ENCODE data around the gene ETFDH. TPM values are rescaled to one million over a fixed set of nuclear protein-coding genes. Genes with fewer than 3 reads are reported as not detected.
A peak's percentile ranks its signal among the peaks of the same experiment; 100 is the strongest.
"Not testable (repeated sequence)": the region's sequence is repeated elsewhere in the genome, so short reads cannot be mapped to it uniquely, and the experiment has no call there.

Gene ETFDH
- total RNA-seq, 2 donors from 2014 or later = 16.0 to 22.2 TPM

DNA sequence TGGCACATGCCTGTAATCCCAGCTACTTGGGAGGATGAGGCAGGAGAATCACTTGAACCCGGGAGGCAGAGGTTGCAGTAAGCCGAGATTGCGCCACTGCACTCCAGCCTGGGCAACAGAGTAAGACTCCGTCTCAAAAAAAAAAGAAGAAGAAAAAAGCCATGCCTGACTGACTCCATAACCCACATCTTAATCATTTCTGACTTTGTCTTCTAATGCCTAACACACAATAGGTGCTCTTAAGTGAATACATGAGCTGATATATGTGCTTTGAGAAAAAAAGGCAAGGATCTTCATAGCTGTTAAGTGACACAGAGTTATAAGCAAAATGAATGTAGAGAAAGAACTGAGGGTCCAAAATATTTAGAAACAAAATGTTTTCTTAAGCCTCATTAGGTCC lies 40.5 kb downstream of the ETFDH start:
- peak overlapping the region; percentile 2 for H3K27ac Mint-ChIP-seq
- not testable (repeated sequence) for H3K27me3 Mint-ChIP-seq; DNase-seq; H3K4me1 Mint-ChIP-seq; H3K36me3 Mint-ChIP-seq (ENCODE audit: low read depth); H3K4me3 Mint-ChIP-seq; H3K9me3 ChIP-seq (ENCODE audit: control insufficient read depth, low read length, poor library complexity, severe bottlenecking); ATAC-seq

DNA sequence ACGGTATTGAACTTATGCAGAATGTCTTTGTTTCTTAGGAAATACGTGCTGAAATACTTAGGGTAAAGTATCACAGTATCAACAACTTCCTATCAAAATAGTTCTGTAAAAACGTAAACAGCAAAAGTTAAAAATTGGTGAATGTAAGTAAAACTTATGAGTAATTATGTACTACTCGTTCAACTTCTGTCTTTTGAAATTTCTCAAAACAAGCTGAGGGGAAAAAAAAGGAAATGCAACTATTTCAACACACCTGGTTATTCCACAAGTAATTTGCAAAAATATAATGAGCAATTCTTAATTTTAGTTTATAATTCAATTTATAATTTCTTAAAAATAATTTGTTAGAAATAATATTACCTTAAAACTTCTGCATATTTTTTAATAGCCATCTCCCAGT lies 42.8 kb downstream of the ETFDH start:
- Mint-ChIP-seq H3K27ac (no peak overlapping the region), H3K36me3 (ENCODE audit: low read depth) (peaks cover 15% of the 10 kb centered on the region), H3K4me1 (peaks cover 10% of the 10 kb centered on the region), H3K27me3 (no peaks in the 10 kb centered on the region), H3K4me3 (no peak overlapping the region)
- DNase-seq (no peak), ATAC-seq (no peak)
- H3K9me3 ChIP-seq (ENCODE audit: control insufficient read depth, low read length, poor library complexity, severe bottlenecking) = no peaks in the 10 kb centered on the region

DNA sequence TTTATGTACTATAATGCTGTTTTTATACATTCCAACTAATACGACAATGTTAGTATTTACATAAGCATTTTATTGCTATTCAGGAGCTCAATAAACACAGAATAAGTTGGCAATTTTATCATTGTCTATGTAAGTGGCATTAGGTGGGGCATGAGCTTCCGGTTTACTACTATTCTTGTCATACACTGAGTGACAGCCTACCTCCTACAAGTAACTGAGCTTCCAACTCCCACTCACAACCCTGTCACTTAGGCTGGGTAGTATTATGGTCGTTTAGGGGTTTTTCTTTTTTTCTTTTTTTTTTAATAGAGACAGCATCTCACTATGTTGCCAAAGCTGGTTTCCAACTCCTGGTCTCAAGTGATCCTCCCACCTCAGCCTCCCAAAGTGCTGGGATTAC lies 43.7 kb downstream of the ETFDH start:
- no peak for DNase-seq
- Mint-ChIP-seq H3K4me1 (peaks cover 10% of the 10 kb centered on the region), H3K27ac (no peak overlapping the region), H3K27me3 (no peaks in the 10 kb centered on the region), H3K4me3 (no peak overlapping the region), H3K36me3 (ENCODE audit: low read depth) (peaks cover 15% of the 10 kb centered on the region)
- H3K9me3 ChIP-seq (ENCODE audit: control insufficient read depth, low read length, poor library complexity, severe bottlenecking) = no peaks in the 10 kb centered on the region
- ATAC-seq = no peak

DNA sequence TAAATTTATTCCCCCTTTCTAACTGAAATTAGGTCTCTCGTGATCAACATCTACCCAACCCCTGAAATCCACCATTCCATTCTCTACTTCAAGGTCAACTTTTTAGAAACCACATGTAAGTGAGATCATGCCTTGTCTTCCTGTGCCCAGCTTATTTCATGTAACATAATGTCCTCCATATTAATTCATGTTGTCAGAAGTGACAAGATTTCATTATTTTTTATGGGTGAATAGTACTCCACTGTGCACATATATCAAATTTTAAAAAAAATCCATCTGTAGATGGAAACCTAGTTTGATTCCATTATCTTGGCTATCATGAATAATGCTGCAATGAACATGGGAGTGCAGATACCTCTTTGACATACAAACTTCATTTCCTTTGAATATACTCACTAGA lies 49.6 kb downstream of the ETFDH start:
- DNase-seq = no peak
- Mint-ChIP-seq H3K4me1 (peaks cover 34% of the 10 kb centered on the region), H3K4me3 (peak overlapping the region; percentile 4), H3K36me3 (ENCODE audit: low read depth) (peaks cover 15% of the 10 kb centered on the region), H3K27ac (peak overlapping the region; percentile 99), H3K27me3 (peaks cover 8% of the 10 kb centered on the region)
- ATAC-seq = no peak
- H3K9me3 ChIP-seq (ENCODE audit: control insufficient read depth, low read length, poor library complexity, severe bottlenecking) = no peaks in the 10 kb centered on the region

DNA sequence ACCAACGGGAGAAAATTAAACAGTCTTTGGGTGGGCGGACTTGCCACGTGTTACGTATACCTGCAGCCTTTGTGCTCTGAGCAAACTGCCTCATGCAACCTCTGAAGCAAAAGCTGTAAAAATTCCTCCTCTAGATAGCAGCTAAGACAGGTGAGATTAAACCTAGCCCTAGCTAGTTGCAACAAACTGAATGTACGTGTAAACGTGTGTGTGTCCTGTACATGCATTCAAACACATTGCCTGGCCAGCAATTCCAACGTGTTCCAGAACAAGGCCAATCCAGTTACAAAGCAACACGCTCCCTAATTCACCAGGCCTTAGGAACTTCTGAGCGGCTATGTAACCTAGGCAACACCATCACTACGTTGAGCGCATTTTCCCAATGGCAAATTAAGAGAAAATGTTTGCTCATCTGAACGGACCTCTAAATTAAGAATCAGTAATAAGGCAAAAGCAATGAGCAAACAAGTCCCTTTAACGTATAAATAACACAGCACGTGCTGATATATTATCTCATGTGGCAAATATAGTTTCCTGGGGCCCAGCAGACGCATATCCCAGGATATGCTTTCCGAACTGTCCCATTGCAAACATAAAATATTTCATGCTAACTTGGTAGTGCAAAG lies 50.3 kb downstream of the ETFDH start:
- no peak for DNase-seq

DNA sequence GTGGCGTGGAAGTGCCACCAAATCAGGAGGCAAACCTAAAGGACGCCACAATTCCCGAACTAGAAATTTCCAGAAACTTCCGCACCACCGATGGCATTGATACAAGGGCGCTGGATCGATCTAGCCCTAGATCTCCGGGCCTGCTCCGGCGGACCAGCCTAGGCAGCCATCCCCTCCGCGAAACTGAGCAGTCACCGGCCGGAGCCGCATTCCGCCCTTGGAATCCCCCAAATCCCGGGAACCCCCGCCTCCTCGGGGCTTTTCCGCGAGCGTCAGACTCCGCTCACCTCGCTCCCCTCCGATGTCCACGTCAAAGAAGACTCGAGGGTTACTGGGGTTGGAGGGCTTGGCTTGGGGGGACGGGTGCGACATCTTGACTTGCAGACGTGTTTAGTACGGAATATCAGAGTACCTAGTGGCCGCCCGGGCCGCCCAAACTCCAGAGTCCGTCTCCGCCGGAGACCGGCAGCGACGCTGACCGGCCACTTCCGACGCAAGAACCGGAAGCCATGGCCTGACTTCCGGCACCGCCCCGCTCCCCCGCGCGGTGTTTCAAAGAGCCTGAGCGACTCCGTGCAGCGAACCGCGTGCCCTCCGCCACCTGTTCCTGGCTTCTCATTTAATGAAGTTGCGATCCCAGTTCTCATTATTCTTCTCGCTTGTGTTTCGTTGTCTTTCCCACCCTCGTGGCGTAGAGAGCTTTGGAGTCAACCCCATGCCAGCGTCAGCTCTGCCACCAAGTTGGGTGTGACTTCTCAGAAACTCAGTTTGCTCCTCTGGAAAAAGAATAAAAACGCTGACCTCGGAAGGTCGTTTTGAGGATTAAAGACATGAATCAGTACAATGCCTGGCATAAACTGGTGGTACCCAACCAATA lies 51.1 kb downstream of the ETFDH start, which contains the start of gene PPID:
TSS of gene PPID (minus strand) at position 480 of the 877 bp plus-strand sequence. CDS start at position 372, 108 bp downstream.
- DNase-seq = peak; percentile 67 to 71 (median 69)

More for the DNA sequence above, 50.3 kb downstream of the ETFDH start:
- H3K36me3 Mint-ChIP-seq (ENCODE audit: low read depth) = peaks cover 15% of the 10 kb centered on the region
- peak overlapping the region; percentile 99 for H3K4me3 Mint-ChIP-seq
- H3K4me1 Mint-ChIP-seq = peaks cover 34% of the 10 kb centered on the region
- peaks cover 13% of the 10 kb centered on the region for H3K27me3 Mint-ChIP-seq
- no peaks in the 10 kb centered on the region for H3K9me3 ChIP-seq (ENCODE audit: control insufficient read depth, low read length, poor library complexity, severe bottlenecking)
- peak overlapping the region; percentile 99 for H3K27ac Mint-ChIP-seq
- peak; percentile 1 for ATAC-seq

DNA sequence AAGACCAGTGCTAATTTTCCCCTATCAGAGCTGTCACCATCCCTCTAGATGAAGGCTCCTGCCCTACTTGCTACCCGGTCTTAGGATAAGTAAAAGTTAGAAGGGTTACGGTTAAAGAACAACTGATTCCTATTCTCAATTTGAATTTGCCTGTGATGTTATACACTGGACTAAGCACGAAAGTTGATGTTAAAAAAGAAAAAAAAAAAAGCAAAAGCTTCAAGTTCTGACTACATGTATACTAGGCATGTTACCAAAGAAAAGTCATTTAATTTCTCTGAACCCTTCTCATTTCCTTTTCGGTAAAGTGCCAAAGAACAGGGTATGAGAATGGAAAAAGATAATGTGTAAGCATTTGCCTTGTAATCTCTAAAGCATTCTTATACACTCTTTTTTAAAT lies 52.5 kb downstream of the ETFDH start:
- ATAC-seq = no peak
- H3K36me3 Mint-ChIP-seq (ENCODE audit: low read depth) = peaks cover 3% of the 10 kb centered on the region

More for the DNA sequence above, 51.1 kb downstream of the ETFDH start, which contains the start of gene PPID:
- peak; percentile 88 for ATAC-seq
- Mint-ChIP-seq H3K27ac (peak within 1 kb of the TSS; percentile 99), H3K4me1 (peaks cover 31% of the 10 kb centered on the region), H3K4me3 (peak within 1 kb of the TSS; percentile 99), H3K36me3 (ENCODE audit: low read depth) (peaks cover 9% of the 10 kb centered on the region), H3K27me3 (peaks cover 15% of the 10 kb centered on the region)
- no peaks in the 10 kb centered on the region for H3K9me3 ChIP-seq (ENCODE audit: control insufficient read depth, low read length, poor library complexity, severe bottlenecking)

DNA sequence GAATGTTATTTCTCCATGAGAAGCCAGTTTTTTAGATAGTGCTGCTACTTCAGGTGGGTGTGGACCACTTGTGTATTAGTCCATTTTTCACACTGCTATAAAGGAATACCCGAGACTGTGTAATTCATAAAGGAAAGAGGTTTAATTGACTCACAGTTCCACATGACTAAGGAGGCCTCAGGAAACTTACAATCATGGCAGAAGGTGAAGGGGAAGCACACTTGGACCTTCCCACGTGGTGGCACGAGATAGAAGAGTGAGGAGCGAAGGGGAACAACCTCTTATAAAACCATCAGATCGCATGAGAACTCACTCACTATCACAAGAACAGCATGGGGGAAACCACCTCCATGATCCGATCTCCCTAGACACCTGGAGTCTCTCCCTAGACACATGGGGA lies 54.5 kb downstream of the ETFDH start:
- ATAC-seq = no peak
- H3K4me1 Mint-ChIP-seq = peaks cover 28% of the 10 kb centered on the region
- H3K27me3 Mint-ChIP-seq = peaks cover 45% of the 10 kb centered on the region
- H3K27ac Mint-ChIP-seq = no peak overlapping the region
- no peak for DNase-seq
- no peak overlapping the region for H3K4me3 Mint-ChIP-seq
- H3K36me3 Mint-ChIP-seq (ENCODE audit: low read depth) = peaks cover 4% of the 10 kb centered on the region
- H3K9me3 ChIP-seq (ENCODE audit: control insufficient read depth, low read length, poor library complexity, severe bottlenecking) = no peaks in the 10 kb centered on the region

More for the DNA sequence above, 52.5 kb downstream of the ETFDH start:
- Mint-ChIP-seq H3K27ac (peak overlapping the region; percentile 99), H3K27me3 (peaks cover 30% of the 10 kb centered on the region), H3K4me1 (peaks cover 29% of the 10 kb centered on the region), H3K4me3 (no peak overlapping the region)
- no peaks in the 10 kb centered on the region for H3K9me3 ChIP-seq (ENCODE audit: control insufficient read depth, low read length, poor library complexity, severe bottlenecking)
- no peak for DNase-seq

DNA sequence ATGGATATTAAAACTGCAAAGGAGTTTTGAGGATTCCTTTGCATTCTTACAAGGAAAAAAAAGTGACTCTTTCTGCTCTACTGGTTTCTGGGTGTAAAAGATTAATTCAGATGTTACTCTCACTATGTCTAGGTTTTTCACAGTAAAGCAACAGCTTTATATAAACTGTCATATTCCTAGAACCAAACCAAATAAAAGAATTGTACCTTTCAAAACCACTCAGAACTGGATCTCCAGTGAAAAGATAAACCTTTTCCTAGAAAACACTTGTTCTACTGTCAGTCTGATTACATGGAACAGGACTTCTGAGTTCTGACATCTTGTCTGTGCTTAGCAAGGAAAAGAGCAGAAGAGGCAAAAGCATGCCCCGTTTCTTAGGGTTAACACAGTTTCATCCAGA lies 56.1 kb downstream of the ETFDH start:
- DNase-seq = no peak
- Mint-ChIP-seq H3K4me1 (peaks cover 14% of the 10 kb centered on the region), H3K27ac (no peak overlapping the region), H3K4me3 (no peak overlapping the region), H3K27me3 (peaks cover 52% of the 10 kb centered on the region), H3K36me3 (ENCODE audit: low read depth) (peaks cover 8% of the 10 kb centered on the region)
- no peaks in the 10 kb centered on the region for H3K9me3 ChIP-seq (ENCODE audit: control insufficient read depth, low read length, poor library complexity, severe bottlenecking)
- ATAC-seq = no peak

DNA sequence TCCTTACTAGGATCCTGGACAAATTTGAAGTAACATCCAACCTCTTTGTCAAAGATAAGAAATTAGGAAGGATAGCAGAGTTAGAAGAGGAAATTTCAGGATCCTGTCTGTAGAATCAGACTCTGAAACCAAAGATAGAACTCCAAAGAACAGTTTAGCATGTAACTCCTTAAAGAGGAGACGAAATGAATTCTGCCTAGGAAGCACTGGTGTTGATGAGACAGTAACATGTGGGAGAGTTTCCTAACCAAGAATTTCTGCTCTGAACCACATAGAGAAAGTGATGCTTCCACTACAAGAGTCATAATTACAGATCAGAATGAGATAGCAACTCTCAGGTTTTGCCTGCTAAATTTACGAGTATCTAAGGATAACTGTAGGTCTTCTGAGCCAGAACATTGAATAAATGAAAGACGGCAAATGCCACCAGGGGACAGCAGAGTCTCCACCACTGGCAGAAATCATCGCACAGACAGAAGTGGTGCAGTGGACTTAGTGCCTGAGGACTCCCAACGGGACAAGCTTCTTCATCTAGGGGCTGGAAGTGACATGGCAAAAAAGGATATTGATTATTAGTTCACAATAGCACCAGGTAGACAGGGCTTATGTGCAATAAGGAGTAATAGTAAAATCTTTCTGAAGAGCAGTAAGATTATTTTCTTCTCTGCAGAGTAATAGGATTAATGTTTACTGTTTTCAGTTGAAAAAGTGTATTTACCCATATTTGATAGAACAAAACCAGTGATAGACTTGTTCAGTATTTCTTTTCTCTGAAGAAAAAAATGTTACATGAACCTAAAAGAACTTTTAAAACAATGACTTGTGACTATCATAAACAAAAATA lies 57.8 kb downstream of the ETFDH start:
- ATAC-seq = peak; percentile 90
- H3K9me3 ChIP-seq (ENCODE audit: control insufficient read depth, low read length, poor library complexity, severe bottlenecking) = no peaks in the 10 kb centered on the region
- Mint-ChIP-seq H3K27ac (no peak overlapping the region), H3K4me1 (peaks cover 9% of the 10 kb centered on the region), H3K27me3 (peaks cover 52% of the 10 kb centered on the region), H3K4me3 (no peak overlapping the region), H3K36me3 (ENCODE audit: low read depth) (peaks cover 8% of the 10 kb centered on the region)
- DNase-seq = peak in 2 of 3 donors; percentile 16 to 28

DNA sequence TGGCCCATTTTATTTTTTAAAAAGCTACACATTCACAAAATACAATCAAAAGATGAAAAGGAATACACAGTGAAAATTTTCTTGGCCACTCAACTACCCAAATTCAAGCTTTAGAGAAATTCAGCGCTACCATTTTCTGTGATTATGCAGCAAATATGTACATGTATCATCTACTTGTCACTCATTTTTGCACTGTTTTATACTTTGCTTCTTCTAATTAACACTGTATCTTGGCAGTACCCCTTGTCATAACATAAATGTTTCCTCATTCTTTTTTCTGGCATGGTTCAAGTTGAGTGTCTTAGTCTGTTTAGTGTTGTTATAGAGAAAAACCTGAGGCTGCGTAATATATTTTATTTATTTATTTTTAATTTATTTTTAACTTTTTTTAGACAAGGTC lies 66.8 kb downstream of the ETFDH start:
- Mint-ChIP-seq H3K36me3 (ENCODE audit: low read depth) (peaks cover 2% of the 10 kb centered on the region), H3K4me1 (no peaks in the 10 kb centered on the region), H3K4me3 (no peak overlapping the region), H3K27ac (no peak overlapping the region), H3K27me3 (no peaks in the 10 kb centered on the region)
- ATAC-seq (no peak), DNase-seq (no peak)
- no peaks in the 10 kb centered on the region for H3K9me3 ChIP-seq (ENCODE audit: control insufficient read depth, low read length, poor library complexity, severe bottlenecking)

DNA sequence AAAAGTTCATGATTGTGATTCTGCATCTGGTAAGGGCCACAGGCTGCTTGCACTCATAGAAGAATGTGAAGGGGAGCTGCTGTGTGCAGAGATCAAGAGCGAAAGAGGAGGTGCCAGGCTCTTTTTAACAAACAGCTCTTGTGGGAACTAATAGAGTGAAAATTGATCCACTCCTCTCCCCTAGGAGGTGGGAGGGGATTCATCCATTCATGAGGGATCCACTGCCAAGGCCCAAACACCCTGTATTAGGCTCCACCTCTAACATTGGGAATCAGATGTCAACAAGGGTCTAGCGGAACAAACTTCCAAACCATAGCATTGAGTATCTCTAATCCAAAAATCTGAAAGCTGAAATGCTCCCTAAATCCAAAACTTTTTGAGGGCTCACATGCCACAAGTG lies 67.5 kb downstream of the ETFDH start:
- no peak for DNase-seq
- H3K27me3 Mint-ChIP-seq = no peaks in the 10 kb centered on the region
- H3K27ac Mint-ChIP-seq = no peak overlapping the region
- no peaks in the 10 kb centered on the region for H3K4me1 Mint-ChIP-seq
- peaks cover 2% of the 10 kb centered on the region for H3K36me3 Mint-ChIP-seq (ENCODE audit: low read depth)
- no peaks in the 10 kb centered on the region for H3K9me3 ChIP-seq (ENCODE audit: control insufficient read depth, low read length, poor library complexity, severe bottlenecking)
- H3K4me3 Mint-ChIP-seq = no peak overlapping the region
- ATAC-seq = no peak

All from T-helper 17 cell (primary cell).